Peyer's patch (tissue), 4 donors: ENCODE results near the gene LARP4B. TPM values are rescaled to one million over a fixed set of nuclear protein-coding genes. Genes with fewer than 3 reads are reported as not detected.

Experiments used
- DNase-seq, 3 donors: peaks; one replicate each; pipeline ENCODE4 v3.0.0-alpha.2; 2017 to 2019
- H3K27ac ChIP-seq, 4 donors: fragments of 200-600 bp; sonication (generic); one replicate each; pipeline ENCODE4 v1.5.1; 2016 to 2019
- H3K27me3 ChIP-seq, 2 donors: fragments of 200-600 bp; sonication (generic); one replicate each; pipeline ENCODE4 v1.5.1; 2019
- H3K36me3 ChIP-seq, 3 donors: fragments of 200-600 bp; sonication (generic); one replicate each; pipeline ENCODE4 v1.5.1; 2016 to 2019
- H3K4me1 ChIP-seq, 4 donors: fragments of 200-600 bp; sonication (generic); one replicate each; pipeline ENCODE4 v1.5.1; 2016 to 2019
- H3K4me3 ChIP-seq, 4 donors: fragments of 200-600 bp; sonication (generic); 1 replicate in 3 of 4; 2 replicates in 1 of 4; pipeline ENCODE4 v1.5.1; 2016 to 2019; ENCODE audit warnings: mild to moderate bottlenecking in 1 of 4
- H3K9me3 ChIP-seq, 4 donors: fragments of 200-600 bp; sonication (generic); one replicate each; pipeline ENCODE4 v1.5.1; 2016 to 2019; ENCODE audit warnings: mild to moderate bottlenecking in 1 of 4
- POLR2A ChIP-seq, 2 donors: fragments of 450-650 bp; IDR thresholded peaks; one replicate each; pipeline ENCODE4 v1.5.1; 2017; ENCODE audit warnings: antibody characterized with exemption in 2 of 2, mild to moderate bottlenecking in 2 of 2, moderate library complexity in 2 of 2
- total RNA-seq, 4 donors: library from RNA; depleted of rRNA; stranded (reverse); fragments of >200 nt; gene quantifications; one replicate each; pipeline ENCODE4 v1.1.0, GENCODE V29; 2016
- TF ChIP-seq, protein P1 (sequence below), 6 experiments: fragments of 450-650 bp in 4 of 6; fragments of 200-600 bp in 2 of 6; sonication (generic) in 1 of 6; IDR thresholded peaks; one replicate each; pipeline ENCODE4 v1.5.1; 2017 to 2019; ENCODE audit warnings: antibody characterized with exemption in 6 of 6, mild to moderate bottlenecking in 3 of 6, moderate library complexity in 1 of 6

The LARP4B gene
- total RNA-seq, 4 donors from 2014 or later: 77.2 to 106 (median 93.3) TPM

DNA sequence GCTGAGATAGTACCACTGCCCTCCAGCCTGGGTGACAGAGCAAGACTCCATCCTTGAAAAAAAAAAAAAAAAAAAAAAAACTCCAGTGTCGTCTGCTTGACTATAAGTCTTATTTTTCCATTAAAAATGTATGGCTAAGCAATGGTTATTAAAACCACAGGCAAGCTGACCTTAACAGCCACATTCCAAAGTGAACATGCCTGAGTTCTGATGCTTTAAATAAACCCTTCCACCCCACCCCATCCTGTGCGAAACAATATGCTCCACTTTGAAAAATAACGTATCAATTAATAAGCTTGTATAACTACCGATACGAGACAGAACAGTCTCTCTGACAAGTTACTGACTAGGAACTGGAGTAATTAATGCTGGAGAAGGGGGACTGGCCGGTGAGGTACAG lies 63.7 kb downstream of the LARP4B start:
- Histone ChIP-seq H3K4me3 (no peak overlapping the region), H3K4me1 (no peaks in the 10 kb centered on the region), H3K36me3 (peaks cover 0 to 39% (median 0%) of the 10 kb centered on the region in 3 donors), H3K27me3 (no peaks in the 10 kb centered on the region), H3K27ac (no peak overlapping the region), H3K9me3 (no peaks in the 10 kb centered on the region)
- DNase-seq: no peak
- TF ChIP-seq POLR2A (IDR thresholded peaks at IDR 0.05): no peak
- TF ChIP-seq, protein P1, sequence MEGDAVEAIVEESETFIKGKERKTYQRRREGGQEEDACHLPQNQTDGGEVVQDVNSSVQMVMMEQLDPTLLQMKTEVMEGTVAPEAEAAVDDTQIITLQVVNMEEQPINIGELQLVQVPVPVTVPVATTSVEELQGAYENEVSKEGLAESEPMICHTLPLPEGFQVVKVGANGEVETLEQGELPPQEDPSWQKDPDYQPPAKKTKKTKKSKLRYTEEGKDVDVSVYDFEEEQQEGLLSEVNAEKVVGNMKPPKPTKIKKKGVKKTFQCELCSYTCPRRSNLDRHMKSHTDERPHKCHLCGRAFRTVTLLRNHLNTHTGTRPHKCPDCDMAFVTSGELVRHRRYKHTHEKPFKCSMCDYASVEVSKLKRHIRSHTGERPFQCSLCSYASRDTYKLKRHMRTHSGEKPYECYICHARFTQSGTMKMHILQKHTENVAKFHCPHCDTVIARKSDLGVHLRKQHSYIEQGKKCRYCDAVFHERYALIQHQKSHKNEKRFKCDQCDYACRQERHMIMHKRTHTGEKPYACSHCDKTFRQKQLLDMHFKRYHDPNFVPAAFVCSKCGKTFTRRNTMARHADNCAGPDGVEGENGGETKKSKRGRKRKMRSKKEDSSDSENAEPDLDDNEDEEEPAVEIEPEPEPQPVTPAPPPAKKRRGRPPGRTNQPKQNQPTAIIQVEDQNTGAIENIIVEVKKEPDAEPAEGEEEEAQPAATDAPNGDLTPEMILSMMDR (IDR thresholded peaks at IDR 0.05): no peak

DNA sequence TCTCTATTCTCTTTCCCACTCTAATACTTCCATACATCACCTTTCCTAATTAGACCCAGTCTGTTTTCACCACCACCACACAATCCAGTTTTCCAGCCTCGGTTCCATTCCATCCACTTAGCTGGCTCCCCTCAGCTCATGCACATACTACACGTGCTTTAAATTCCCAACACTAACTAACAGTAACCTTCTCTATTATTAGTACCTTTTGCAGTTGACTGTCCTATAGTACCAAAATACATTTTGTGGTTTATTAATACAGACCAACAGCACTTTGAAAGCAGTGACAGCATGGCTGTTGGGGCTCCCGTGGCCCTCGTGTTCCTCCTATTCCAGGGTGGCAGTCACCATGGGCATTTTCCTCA lies 64.9 kb downstream of the LARP4B start:
- no peaks in the 10 kb centered on the region for H3K27me3 ChIP-seq
- no peak overlapping the region for H3K4me3 ChIP-seq
- TF ChIP-seq, protein P1 (IDR thresholded peaks at IDR 0.05): no peak
- TF ChIP-seq POLR2A (IDR thresholded peaks at IDR 0.05): no peak
- H3K9me3 ChIP-seq: no peaks in the 10 kb centered on the region
- no peak overlapping the region for H3K27ac ChIP-seq
- no peaks in the 10 kb centered on the region for H3K4me1 ChIP-seq
- DNase-seq: no peak
- peaks cover 0 to 38% (median 0%) of the 10 kb centered on the region in 3 donors for H3K36me3 ChIP-seq

DNA sequence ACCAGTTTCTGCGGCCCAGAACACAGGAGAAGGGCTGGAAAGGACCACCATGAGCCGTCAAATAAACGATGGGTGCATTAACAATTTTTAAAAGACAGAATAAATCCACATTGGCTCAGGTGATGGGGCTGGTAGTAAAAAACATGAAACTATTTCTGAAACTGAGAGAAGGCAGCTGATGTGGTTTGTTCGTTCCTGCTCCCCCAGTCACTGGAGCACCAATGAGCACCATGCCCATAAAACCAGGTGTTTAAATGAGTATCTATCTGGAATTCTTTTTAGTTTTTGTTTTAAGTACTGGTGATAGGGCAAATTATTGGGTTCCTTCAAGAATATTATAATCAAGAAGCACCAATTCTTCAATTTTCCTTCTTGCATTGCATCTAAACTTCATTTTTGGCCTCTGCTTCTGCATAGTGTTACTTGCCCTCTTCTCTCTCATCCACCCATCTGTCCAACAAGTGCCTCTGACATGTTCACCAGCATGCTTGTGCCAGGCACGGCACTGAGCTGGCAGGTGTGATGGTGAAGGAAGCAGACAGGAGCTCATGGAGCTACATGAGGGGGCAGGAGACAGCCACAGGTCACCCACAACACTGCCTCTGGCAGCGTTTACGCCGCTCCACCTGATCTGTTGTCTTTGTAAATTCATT lies 65.5 kb downstream of the LARP4B start:
- Histone ChIP-seq H3K4me3 (no peak overlapping the region), H3K27me3 (no peaks in the 10 kb centered on the region), H3K4me1 (no peaks in the 10 kb centered on the region), H3K27ac (no peak overlapping the region), H3K9me3 (no peaks in the 10 kb centered on the region), H3K36me3 (peaks cover 0 to 38% (median 0%) of the 10 kb centered on the region in 3 donors)
- no peak for DNase-seq
- TF ChIP-seq, protein P1 (IDR thresholded peaks at IDR 0.05): no peak
- no peak for TF ChIP-seq POLR2A (IDR thresholded peaks at IDR 0.05)

DNA sequence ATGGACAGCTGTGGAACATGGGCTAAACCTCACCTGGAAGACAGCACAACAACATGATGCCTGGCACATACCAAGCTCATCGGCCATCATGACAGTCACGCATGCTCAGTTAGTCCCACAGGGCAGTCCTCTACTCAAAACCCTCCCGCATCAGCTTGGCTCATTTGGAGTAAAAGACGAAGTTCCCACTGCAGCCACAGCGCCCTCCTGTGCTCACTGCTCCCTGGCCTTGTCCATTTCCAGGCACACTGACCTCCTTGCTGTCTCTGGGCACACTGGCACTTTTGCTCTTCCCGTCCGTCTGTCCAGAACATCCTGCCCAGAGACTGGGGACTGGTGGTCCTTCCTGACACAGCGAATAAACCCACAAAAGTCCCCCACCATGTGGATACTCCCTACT lies 66.2 kb downstream of the LARP4B start:
- TF ChIP-seq POLR2A (IDR thresholded peaks at IDR 0.05): no peak
- TF ChIP-seq, protein P1 (IDR thresholded peaks at IDR 0.05): no peak
- no peak overlapping the region for H3K4me3 ChIP-seq
- H3K9me3 ChIP-seq: no peaks in the 10 kb centered on the region
- H3K27me3 ChIP-seq: no peaks in the 10 kb centered on the region
- peaks cover 0 to 44% (median 0%) of the 10 kb centered on the region in 3 donors for H3K36me3 ChIP-seq
- H3K27ac ChIP-seq: no peak overlapping the region
- no peak for DNase-seq
- no peaks in the 10 kb centered on the region for H3K4me1 ChIP-seq

DNA sequence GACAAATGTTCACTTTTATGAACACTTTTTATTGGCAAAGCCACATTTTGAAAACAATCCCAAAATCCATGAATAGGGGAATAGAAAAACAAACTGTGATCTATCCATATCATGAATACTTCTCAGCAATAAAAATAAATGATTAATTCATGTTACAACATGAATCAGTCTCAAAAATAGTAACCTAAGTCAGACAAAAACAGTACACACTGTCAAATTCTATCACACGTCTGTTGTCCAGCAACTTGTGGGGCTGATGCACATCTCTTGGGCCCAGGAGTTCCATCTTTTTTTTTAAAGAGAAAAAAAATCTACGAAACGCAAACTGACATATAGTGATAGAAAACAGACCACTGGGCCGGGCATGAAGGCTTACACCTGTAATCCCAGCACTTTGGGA lies 71.0 kb downstream of the LARP4B start:
- no peak overlapping the region for H3K4me3 ChIP-seq
- H3K27ac ChIP-seq: no peak overlapping the region
- TF ChIP-seq POLR2A (IDR thresholded peaks at IDR 0.05): no peak
- TF ChIP-seq, protein P1 (IDR thresholded peaks at IDR 0.05): no peak
- H3K36me3 ChIP-seq: peaks cover 0 to 38% (median 0%) of the 10 kb centered on the region in 3 donors
- no peak for DNase-seq
- H3K4me1 ChIP-seq: no peaks in the 10 kb centered on the region
- no peaks in the 10 kb centered on the region for H3K27me3 ChIP-seq
- H3K9me3 ChIP-seq: no peaks in the 10 kb centered on the region
